Measurements from ENCODE around the gene MDGA2. TPM values are rescaled to one million over a fixed set of nuclear protein-coding genes. Genes with fewer than 3 reads are reported as not detected.

Gene MDGA2
- total and polyA plus RNA-seq, 9 of the 15 experiments (the other 6 are each of a cell fraction or from before 2014, with no cell fraction given), result 0.01 to 0.18 (median 0.03) TPM; not detected in 5

- no peak for ATAC-seq
- no peak for FAIRE-seq
- BruUV-seq (replicated peaks), result no TSS peak
Measured at GRCh38 chr14:47353186-47353585, 322.2 kb downstream of the MDGA2 start.

More at GRCh38 chr14:47353186-47353585, 322.2 kb downstream of the MDGA2 start:
- no peak overlapping the region for H3K27ac ChIP-seq (ENCODE audit: extremely low read depth, low read depth, low read length)
- ChIA-PET CTCF (ENCODE audit: low intra/inter-chr PET ratio) (no interaction called here), POLR2A (no interaction called here)
- H2AFZ ChIP-seq (ENCODE audit: low read depth, low read length), result no peak overlapping the region
- DNase-seq (ENCODE audit: extremely low read depth in 1 of 4, low spot score in 3 of 4), result no peak
- H3K4me3 ChIP-seq, result no peak overlapping the region
- no peaks in the 10 kb centered on the region for H3K36me3 ChIP-seq (ENCODE audit: control insufficient read depth, insufficient read depth, low read length)
- no peaks in the 10 kb centered on the region for H3K79me2 ChIP-seq (ENCODE audit: control insufficient read depth, insufficient read depth, low read length)
- H3K9me3 ChIP-seq (replicated peaks; ENCODE audit: control insufficient read depth, insufficient read depth, low read depth, low read length), result no peaks in the 10 kb centered on the region
- in situ Hi-C loops (cut with MboI), result no loop called here
- TF ChIP-seq EP400 (IDR thresholded peaks at IDR 0.05) (no peak), TGIF2 (CRISPR knock-in tag; IDR thresholded peaks at IDR 0.05) (no peak), CREB3 (tag; conservative IDR thresholded peaks at IDR 0.05; ENCODE audit: low read depth) (no peak), MCM7 (IDR thresholded peaks at IDR 0.05) (no peak)
- TF ChIP-seq, protein P1, sequence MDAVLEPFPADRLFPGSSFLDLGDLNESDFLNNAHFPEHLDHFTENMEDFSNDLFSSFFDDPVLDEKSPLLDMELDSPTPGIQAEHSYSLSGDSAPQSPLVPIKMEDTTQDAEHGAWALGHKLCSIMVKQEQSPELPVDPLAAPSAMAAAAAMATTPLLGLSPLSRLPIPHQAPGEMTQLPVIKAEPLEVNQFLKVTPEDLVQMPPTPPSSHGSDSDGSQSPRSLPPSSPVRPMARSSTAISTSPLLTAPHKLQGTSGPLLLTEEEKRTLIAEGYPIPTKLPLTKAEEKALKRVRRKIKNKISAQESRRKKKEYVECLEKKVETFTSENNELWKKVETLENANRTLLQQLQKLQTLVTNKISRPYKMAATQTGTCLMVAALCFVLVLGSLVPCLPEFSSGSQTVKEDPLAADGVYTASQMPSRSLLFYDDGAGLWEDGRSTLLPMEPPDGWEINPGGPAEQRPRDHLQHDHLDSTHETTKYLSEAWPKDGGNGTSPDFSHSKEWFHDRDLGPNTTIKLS (IDR thresholded peaks at IDR 0.05; ENCODE audit: borderline replicate concordance, low read depth), result no peak
- 0% methylated on average over 2 of the region's 4 CpGs for WGBS (ENCODE audit: insufficient coverage, low coverage, missing lambda C conversion rate)
- H3K4me1 ChIP-seq (replicated peaks in 1 of 2; ENCODE audit: control insufficient read depth in 2 of 2, insufficient read depth in 2 of 2, low read length in 2 of 2), result no peaks in the 10 kb centered on the region
- no peaks in the 10 kb centered on the region for H3K9me1 ChIP-seq (ENCODE audit: control insufficient read depth, insufficient read depth, low read length)
- no peaks in the 10 kb centered on the region for H3K27me3 ChIP-seq (ENCODE audit: control insufficient read depth in 2 of 2, insufficient read depth in 2 of 2, low read length in 2 of 2)
- no peak overlapping the region for H3K9ac ChIP-seq (ENCODE audit: insufficient read depth in 1 of 2, low read depth in 2 of 2, low read length in 2 of 2)
- H3K4me2 ChIP-seq (ENCODE audit: insufficient read depth, low read length), result no peak overlapping the region
- intact Hi-C loops (cut with micrococcal nuclease), result no loop called here
- H4K20me1 ChIP-seq (replicated peaks; ENCODE audit: control insufficient read depth, insufficient read depth, low read length), result no peaks in the 10 kb centered on the region

Measured in K562 (cell line).